Measurements from ENCODE around the gene CPA1. TPM values are rescaled to one million over a fixed set of nuclear protein-coding genes. Genes with fewer than 3 reads are reported as not detected.

CPA1 gene
- total RNA-seq, 1 experiment from 2014 or later: 7.9 TPM

GRCh38 chr7:130421684-130422083, 41.4 kb downstream of the CPA1 start:
- no peak overlapping the region for H3K4me3 Mint-ChIP-seq
- H3K9me3 Mint-ChIP-seq: no peaks in the 10 kb centered on the region
- DNase-seq (ENCODE audit: low spot score) (no peak), ATAC-seq (peak; percentile 73)
- TF ChIP-seq, protein P1, sequence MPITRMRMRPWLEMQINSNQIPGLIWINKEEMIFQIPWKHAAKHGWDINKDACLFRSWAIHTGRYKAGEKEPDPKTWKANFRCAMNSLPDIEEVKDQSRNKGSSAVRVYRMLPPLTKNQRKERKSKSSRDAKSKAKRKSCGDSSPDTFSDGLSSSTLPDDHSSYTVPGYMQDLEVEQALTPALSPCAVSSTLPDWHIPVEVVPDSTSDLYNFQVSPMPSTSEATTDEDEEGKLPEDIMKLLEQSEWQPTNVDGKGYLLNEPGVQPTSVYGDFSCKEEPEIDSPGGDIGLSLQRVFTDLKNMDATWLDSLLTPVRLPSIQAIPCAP (CRISPR knock-in tag; IDR thresholded peaks at IDR 0.05): no peak
- TF ChIP-seq, protein P2, sequence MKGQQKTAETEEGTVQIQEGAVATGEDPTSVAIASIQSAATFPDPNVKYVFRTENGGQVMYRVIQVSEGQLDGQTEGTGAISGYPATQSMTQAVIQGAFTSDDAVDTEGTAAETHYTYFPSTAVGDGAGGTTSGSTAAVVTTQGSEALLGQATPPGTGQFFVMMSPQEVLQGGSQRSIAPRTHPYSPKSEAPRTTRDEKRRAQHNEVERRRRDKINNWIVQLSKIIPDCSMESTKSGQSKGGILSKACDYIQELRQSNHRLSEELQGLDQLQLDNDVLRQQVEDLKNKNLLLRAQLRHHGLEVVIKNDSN (CRISPR knock-in tag; IDR thresholded peaks at IDR 0.05): no peak
- TF ChIP-seq, protein P3, sequence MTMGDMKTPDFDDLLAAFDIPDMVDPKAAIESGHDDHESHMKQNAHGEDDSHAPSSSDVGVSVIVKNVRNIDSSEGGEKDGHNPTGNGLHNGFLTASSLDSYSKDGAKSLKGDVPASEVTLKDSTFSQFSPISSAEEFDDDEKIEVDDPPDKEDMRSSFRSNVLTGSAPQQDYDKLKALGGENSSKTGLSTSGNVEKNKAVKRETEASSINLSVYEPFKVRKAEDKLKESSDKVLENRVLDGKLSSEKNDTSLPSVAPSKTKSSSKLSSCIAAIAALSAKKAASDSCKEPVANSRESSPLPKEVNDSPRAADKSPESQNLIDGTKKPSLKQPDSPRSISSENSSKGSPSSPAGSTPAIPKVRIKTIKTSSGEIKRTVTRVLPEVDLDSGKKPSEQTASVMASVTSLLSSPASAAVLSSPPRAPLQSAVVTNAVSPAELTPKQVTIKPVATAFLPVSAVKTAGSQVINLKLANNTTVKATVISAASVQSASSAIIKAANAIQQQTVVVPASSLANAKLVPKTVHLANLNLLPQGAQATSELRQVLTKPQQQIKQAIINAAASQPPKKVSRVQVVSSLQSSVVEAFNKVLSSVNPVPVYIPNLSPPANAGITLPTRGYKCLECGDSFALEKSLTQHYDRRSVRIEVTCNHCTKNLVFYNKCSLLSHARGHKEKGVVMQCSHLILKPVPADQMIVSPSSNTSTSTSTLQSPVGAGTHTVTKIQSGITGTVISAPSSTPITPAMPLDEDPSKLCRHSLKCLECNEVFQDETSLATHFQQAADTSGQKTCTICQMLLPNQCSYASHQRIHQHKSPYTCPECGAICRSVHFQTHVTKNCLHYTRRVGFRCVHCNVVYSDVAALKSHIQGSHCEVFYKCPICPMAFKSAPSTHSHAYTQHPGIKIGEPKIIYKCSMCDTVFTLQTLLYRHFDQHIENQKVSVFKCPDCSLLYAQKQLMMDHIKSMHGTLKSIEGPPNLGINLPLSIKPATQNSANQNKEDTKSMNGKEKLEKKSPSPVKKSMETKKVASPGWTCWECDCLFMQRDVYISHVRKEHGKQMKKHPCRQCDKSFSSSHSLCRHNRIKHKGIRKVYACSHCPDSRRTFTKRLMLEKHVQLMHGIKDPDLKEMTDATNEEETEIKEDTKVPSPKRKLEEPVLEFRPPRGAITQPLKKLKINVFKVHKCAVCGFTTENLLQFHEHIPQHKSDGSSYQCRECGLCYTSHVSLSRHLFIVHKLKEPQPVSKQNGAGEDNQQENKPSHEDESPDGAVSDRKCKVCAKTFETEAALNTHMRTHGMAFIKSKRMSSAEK (CRISPR knock-in tag; IDR thresholded peaks at IDR 0.05; ENCODE audit: borderline replicate concordance): no peak
- no peak for TF ChIP-seq MXD4 (CRISPR knock-in tag; IDR thresholded peaks at IDR 0.05; ENCODE audit: borderline replicate concordance)
- no peak for TF ChIP-seq FOXK1 (CRISPR knock-in tag; IDR thresholded peaks at IDR 0.05)
- TF ChIP-seq, protein P4, sequence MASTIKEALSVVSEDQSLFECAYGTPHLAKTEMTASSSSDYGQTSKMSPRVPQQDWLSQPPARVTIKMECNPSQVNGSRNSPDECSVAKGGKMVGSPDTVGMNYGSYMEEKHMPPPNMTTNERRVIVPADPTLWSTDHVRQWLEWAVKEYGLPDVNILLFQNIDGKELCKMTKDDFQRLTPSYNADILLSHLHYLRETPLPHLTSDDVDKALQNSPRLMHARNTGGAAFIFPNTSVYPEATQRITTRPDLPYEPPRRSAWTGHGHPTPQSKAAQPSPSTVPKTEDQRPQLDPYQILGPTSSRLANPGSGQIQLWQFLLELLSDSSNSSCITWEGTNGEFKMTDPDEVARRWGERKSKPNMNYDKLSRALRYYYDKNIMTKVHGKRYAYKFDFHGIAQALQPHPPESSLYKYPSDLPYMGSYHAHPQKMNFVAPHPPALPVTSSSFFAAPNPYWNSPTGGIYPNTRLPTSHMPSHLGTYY (CRISPR knock-in tag; IDR thresholded peaks at IDR 0.05): no peak
- CTCF ChIA-PET: no interaction called here
- H3K27ac Mint-ChIP-seq: 0 out of 2 replicates have a peak overlapping the region, but pooled peaks have one; percentile 85
- H3K36me3 Mint-ChIP-seq: no peaks in the 10 kb centered on the region
- POLR2A ChIA-PET: no interaction called here
- H3K4me1 Mint-ChIP-seq: peaks cover 34% of the 10 kb centered on the region
- no peaks in the 10 kb centered on the region for H3K27me3 Mint-ChIP-seq (ENCODE audit: low read depth)

GRCh38 chr7:130423501-130424037, 43.3 kb downstream of the CPA1 start:
- TF ChIP-seq, protein P5, sequence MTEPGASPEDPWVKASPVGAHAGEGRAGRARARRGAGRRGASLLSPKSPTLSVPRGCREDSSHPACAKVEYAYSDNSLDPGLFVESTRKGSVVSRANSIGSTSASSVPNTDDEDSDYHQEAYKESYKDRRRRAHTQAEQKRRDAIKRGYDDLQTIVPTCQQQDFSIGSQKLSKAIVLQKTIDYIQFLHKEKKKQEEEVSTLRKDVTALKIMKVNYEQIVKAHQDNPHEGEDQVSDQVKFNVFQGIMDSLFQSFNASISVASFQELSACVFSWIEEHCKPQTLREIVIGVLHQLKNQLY (CRISPR knock-in tag; IDR thresholded peaks at IDR 0.05): no peak
- TF ChIP-seq NR1H2 (CRISPR knock-in tag; IDR thresholded peaks at IDR 0.05) (no peak), TEAD4 (CRISPR knock-in tag; IDR thresholded peaks at IDR 0.05) (no peak), NR2C2 (CRISPR knock-in tag; IDR thresholded peaks at IDR 0.05) (no peak), AR (CRISPR knock-in tag; IDR thresholded peaks at IDR 0.05) (no peak), EMX1 (CRISPR knock-in tag; IDR thresholded peaks at IDR 0.05) (no peak), ZNF671 (CRISPR knock-in tag; IDR thresholded peaks at IDR 0.05) (no peak), TEAD1 (CRISPR knock-in tag; IDR thresholded peaks at IDR 0.05) (no peak), E2F5 (CRISPR knock-in tag; IDR thresholded peaks at IDR 0.05) (no peak), FOXK1 (CRISPR knock-in tag; IDR thresholded peaks at IDR 0.05) (no peak)
- Mint-ChIP-seq H3K9me3 (no peaks in the 10 kb centered on the region), H3K36me3 (no peaks in the 10 kb centered on the region), H3K4me3 (no peak overlapping the region), H3K27me3 (ENCODE audit: low read depth) (no peaks in the 10 kb centered on the region), H3K27ac (no peak overlapping the region), H3K4me1 (peaks cover 28% of the 10 kb centered on the region)
- ATAC-seq: no peak
- ChIA-PET POLR2A (no interaction called here), CTCF (no interaction called here)
- no peak for DNase-seq (ENCODE audit: low spot score)

Measured in WTC11 (cell line).